PFSK-1 (cell line): Measurements from ENCODE around the gene STH.

Source experiments
- FOXP2 ChIP-seq: optimal IDR thresholded peaks from 2 replicates; pipeline ENCODE3; 2011; ENCODE audit warnings: borderline replicate concordance, control low read depth, inconsistent platforms; ENCODE audit not compliant: insufficient read depth; ENCODE audit errors: extremely low read length, extremely low read depth
- POLR2AphosphoS5 ChIP-seq: IDR thresholded peaks from 2 replicates; pipeline ENCODE4 v1.6.1; 2012; ENCODE audit warnings: low read depth, mild to moderate bottlenecking, control low read depth, low read length, moderate library complexity
- REST ChIP-seq, 2 experiments: IDR thresholded peaks; 2 replicates each; pipeline versions ENCODE4 v1.6.1 to v1.8.0; 2011 to 2012; ENCODE audit warnings: low read depth in 2 of 2, low read length in 2 of 2, control low read depth in 1 of 2, inconsistent platforms in 1 of 2, mild to moderate bottlenecking in 1 of 2, moderate library complexity in 1 of 2; ENCODE audit not compliant: insufficient read depth in 1 of 2
- SIN3A ChIP-seq: IDR thresholded peaks from 2 replicates; pipeline ENCODE4 v1.6.1; 2012; ENCODE audit warnings: mild to moderate bottlenecking, low read length, moderate library complexity, borderline replicate concordance; ENCODE audit not compliant: insufficient read depth
- TAF1 ChIP-seq: IDR thresholded peaks from 2 replicates; pipeline ENCODE4 v1.6.1; 2012; ENCODE audit warnings: low read length, control low read depth, borderline replicate concordance; ENCODE audit not compliant: insufficient read depth

Gene STH

GRCh38 chr17:46011711-46012505 is 12.9 kb downstream of the STH start:
- TF ChIP-seq POLR2AphosphoS5 (no peak), FOXP2 (no peak), TAF1 (no peak), REST (IDR thresholded peaks at IDR 0.05; ENCODE audit: insufficient read depth in 1 of 2, low read depth in 2 of 2, low read length in 2 of 2) (no peak), SIN3A (no peak)

GRCh38 chr17:46012506-46013079 is 13.5 kb downstream of the STH start:
- no peak for TF ChIP-seq TAF1
- TF ChIP-seq POLR2AphosphoS5: no peak
- TF ChIP-seq SIN3A: no peak
- TF ChIP-seq REST (IDR thresholded peaks at IDR 0.05; ENCODE audit: insufficient read depth in 1 of 2, low read depth in 2 of 2, low read length in 2 of 2): no peak
- TF ChIP-seq FOXP2: no peak

- TF ChIP-seq SIN3A (no peak), TAF1 (no peak), REST (IDR thresholded peaks at IDR 0.05; ENCODE audit: insufficient read depth in 1 of 2, low read depth in 2 of 2, low read length in 2 of 2) (no peak), FOXP2 (no peak), POLR2AphosphoS5 (no peak)
Observed at GRCh38 chr17:46013127-46013501, 14.1 kb downstream of the STH start.

- TF ChIP-seq FOXP2 (no peak), TAF1 (no peak), SIN3A (no peak), REST (IDR thresholded peaks at IDR 0.05; ENCODE audit: insufficient read depth in 1 of 2, low read depth in 2 of 2, low read length in 2 of 2) (no peak)
Observed at GRCh38 chr17:46013502-46014165, 14.6 kb downstream of the STH start.

- TF ChIP-seq SIN3A: no peak
- no peak for TF ChIP-seq POLR2AphosphoS5
- TF ChIP-seq TAF1: no peak
- no peak for TF ChIP-seq REST (IDR thresholded peaks at IDR 0.05; ENCODE audit: insufficient read depth in 1 of 2, low read depth in 2 of 2, low read length in 2 of 2)
- no peak for TF ChIP-seq FOXP2
Observed at GRCh38 chr17:46020023-46020761, 21.1 kb downstream of the STH start.
